Measurements from ENCODE around the gene ATXN3L.

GRCh38 chrX:13366698-13367097, 46.8 kb upstream of the ATXN3L start:
- TF ChIP-seq EZH2 (IDR thresholded peaks at IDR 0.05; ENCODE audit: low read length, unreplicated experiment) (no peak), EZH2phosphoT487 (IDR thresholded peaks at IDR 0.05; ENCODE audit: borderline replicate concordance, low read length) (no peak)
- TF ChIP-seq, protein P1, sequence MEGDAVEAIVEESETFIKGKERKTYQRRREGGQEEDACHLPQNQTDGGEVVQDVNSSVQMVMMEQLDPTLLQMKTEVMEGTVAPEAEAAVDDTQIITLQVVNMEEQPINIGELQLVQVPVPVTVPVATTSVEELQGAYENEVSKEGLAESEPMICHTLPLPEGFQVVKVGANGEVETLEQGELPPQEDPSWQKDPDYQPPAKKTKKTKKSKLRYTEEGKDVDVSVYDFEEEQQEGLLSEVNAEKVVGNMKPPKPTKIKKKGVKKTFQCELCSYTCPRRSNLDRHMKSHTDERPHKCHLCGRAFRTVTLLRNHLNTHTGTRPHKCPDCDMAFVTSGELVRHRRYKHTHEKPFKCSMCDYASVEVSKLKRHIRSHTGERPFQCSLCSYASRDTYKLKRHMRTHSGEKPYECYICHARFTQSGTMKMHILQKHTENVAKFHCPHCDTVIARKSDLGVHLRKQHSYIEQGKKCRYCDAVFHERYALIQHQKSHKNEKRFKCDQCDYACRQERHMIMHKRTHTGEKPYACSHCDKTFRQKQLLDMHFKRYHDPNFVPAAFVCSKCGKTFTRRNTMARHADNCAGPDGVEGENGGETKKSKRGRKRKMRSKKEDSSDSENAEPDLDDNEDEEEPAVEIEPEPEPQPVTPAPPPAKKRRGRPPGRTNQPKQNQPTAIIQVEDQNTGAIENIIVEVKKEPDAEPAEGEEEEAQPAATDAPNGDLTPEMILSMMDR (conservative IDR thresholded peaks at IDR 0.05; ENCODE audit: low read depth, low read length) = no peak

All from PC-3 (cell line).